HG03439 (cell line): ENCODE data around the gene BAIAP2.

ENCODE experiments used
- ATAC-seq: cut with Tn5 transposase; IDR thresholded peaks from one replicate; pipeline ENCODE4 v1.9.1; 2021; ENCODE audit warnings: mild to moderate bottlenecking, moderate library complexity; ENCODE audit not compliant: unreplicated experiment

Gene BAIAP2, protein sequence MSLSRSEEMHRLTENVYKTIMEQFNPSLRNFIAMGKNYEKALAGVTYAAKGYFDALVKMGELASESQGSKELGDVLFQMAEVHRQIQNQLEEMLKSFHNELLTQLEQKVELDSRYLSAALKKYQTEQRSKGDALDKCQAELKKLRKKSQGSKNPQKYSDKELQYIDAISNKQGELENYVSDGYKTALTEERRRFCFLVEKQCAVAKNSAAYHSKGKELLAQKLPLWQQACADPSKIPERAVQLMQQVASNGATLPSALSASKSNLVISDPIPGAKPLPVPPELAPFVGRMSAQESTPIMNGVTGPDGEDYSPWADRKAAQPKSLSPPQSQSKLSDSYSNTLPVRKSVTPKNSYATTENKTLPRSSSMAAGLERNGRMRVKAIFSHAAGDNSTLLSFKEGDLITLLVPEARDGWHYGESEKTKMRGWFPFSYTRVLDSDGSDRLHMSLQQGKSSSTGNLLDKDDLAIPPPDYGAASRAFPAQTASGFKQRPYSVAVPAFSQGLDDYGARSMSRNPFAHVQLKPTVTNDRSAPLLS

DNA sequence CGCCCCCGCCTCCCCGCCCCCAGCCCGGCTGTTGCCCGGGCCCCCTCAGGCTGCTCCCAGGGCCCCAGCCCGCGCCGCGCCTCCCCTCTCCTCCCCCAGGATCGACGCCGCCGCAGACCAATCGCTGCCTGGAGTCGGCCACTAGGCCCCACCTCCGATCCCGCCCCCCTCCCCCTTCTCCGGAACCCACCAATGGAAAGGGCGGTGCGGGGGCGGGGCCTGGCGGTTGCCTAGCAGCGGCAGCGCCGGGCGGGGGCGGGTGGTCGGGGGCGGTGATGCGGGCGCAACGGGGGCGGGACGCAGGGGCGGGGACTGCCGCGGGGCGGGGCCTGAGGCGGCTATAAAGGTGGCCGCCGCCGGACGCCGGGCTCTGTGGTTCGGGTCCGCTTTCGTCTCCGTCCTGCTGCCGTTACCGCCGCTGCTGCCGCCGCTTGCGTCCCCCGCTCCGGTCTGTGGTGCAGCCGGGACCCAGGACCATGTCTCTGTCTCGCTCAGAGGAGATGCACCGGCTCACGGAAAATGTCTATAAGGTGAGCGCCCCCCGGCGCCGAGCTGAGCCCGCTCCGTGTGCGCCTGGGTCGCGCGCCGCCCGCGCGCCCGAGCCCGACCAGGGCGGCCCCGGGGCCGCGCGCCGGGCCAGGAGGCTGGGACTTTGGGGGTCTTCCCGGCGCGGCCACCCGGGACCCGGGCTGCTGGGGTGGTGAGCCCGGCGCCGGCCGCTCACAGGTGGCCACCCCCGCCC lies at the start of gene BAIAP2:
Gene BAIAP2 (plus strand): TSS at position 373 of the 742 bp plus-strand sequence. CDS start 104 bp downstream, at position 477.
- ATAC-seq, result peak; percentile 55

DNA sequence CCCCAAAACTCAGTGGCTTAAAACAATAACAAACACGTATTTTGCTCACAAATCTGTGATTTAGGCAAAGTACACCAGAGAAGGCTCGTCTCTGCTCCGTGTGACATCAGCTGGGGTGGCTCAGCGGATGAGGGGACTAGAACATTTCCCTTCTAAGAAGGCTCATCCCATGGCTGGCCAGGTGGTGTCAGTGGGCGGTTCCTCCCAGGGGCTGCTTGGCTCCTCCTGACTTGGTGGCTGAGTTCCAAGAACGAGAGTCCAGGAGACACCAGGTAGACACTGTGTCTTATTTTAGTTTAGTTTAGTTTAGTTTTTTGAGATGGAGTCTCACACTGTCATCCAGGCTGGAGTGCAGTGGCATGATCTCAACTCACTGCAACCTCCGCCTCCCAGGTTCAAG lies 48.9 kb upstream of the BAIAP2 start:
- ATAC-seq, result no peak

DNA sequence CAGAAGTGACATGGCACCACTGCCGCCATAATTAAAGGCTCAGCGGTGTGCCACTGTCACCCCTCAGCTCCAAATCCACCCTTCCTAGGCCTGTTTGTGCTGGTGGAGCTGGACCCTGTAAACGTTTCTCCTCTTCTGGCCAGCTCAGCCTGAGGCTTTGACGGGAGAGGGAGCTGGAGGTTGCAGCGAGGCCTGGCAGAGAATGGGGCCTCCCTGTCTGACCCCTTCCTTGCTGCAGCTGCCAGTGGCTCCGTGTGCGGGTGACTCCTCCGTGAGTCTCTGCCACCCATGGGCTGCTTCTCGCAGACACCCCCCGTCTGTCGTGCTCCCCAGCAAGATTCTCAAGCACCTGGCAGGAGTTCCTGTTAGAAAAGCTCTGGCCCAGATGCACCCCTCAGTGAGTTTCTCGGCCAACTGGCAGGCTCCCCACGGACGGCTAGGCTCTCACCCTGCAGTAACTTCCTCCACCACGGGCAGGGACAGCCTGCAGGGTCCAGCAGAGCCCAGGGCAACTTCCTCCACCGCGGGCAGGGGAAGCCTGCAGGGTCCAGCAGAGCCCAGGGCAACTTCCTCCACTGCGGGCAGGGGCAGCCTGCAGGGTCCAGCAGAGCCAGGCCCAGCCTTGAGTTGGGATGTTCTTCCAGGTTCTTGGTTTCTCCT lies 48.0 kb upstream of the BAIAP2 start:
- no peak for ATAC-seq

DNA sequence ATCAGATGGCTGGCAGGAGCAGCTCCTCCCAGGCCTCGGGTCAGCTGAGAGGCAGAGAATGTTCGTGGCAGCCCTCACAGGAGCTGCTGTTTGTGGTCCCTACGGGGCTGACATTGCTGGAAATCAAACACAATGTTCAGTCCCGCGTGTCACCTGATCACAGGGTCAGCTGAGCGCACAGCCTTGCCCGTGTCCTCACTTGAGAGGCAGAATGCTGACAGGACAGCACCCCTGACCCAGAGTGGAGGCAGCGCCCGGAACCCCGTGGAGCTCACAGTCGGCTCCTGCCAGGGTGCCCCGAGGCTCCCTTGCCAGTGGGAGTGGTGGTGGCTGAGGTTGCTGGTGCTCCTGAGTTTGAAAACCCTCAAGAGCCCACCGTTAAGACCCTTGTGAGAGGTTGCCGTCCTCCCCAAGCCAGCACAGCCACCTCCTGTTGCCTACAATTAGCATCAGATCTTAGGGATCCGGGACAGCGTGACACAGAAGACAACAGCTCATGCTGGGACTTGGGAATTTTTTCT lies 47.0 kb upstream of the BAIAP2 start:
- no peak for ATAC-seq

DNA sequence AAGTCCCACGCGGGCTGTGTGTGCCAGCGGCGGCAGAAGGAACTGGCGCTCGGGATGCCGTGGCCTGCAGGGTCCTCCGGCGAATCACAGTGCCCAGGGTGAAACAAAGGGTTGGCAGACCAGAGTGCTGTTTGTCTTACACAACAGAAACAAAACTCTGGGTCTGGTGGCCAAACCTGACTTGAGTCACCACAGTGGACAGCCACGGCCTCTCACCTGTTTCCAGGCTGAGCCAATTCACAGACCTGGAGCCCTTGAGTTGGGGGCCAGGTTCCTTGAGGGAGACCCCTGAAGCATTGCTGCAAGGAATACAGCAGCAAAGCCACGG lies 45.4 kb upstream of the BAIAP2 start:
- no peak for ATAC-seq

DNA sequence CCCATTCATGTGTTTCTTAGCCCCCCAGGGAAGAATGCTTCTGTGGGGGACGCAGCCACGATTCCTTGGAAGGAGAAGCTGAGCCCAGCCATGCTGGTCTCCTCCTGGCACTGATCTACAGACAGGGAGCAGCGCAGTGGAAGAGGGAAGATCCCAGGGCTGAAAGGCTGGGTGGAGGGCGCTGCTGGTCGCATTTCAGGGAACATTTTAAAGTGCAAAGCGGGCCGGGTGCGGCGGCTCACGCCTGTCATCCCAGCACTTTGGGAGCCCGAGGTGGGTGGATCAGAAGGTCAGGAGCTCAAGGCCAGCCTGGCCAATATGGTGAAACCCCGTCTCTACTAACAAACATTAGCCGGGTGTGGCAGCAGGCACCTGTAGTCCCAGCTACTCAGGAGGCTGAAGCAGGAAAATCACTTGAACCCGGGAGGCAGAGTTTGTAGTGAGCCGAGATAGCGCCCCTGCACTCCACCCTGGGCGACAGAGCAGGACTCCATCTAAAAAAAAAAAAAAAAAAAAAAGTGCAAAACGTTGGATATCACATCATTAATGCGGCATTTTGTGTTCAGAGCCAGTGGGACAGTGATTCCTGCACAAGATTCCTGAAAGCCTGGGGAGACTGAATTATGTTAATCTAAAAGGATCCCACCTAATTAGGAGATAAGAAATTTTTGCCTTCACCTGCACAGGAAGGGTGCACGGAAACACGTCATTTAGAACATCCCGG lies 43.9 kb upstream of the BAIAP2 start:
- no peak for ATAC-seq

DNA sequence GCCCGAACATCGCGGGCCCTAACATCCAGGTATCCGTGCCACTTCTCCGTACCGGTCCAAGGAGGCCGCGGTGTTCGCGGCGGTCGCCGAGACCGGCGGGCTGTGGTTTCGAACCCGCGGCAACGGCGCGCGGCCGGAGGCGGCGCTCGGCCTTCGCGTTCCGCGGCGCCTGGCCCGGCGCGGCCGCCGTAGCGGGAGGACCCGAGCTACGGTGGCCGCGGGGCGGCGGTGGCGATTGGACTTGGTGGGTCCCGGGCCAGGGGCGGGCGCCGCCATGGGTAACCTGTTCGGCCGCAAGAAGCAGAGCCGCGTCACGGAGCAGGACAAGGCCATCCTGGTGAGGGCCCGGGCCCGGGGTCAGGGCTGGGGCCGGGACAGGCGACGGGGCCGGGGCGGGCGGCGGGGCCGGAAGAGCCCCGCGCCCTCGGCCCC lies 43.3 kb upstream of the BAIAP2 start, which contains the start of gene CHMP6:
Gene CHMP6 (plus strand): TSS at position 197 of the 432 bp plus-strand sequence. CDS start 78 bp downstream, at position 275.
- ATAC-seq, result no peak

DNA sequence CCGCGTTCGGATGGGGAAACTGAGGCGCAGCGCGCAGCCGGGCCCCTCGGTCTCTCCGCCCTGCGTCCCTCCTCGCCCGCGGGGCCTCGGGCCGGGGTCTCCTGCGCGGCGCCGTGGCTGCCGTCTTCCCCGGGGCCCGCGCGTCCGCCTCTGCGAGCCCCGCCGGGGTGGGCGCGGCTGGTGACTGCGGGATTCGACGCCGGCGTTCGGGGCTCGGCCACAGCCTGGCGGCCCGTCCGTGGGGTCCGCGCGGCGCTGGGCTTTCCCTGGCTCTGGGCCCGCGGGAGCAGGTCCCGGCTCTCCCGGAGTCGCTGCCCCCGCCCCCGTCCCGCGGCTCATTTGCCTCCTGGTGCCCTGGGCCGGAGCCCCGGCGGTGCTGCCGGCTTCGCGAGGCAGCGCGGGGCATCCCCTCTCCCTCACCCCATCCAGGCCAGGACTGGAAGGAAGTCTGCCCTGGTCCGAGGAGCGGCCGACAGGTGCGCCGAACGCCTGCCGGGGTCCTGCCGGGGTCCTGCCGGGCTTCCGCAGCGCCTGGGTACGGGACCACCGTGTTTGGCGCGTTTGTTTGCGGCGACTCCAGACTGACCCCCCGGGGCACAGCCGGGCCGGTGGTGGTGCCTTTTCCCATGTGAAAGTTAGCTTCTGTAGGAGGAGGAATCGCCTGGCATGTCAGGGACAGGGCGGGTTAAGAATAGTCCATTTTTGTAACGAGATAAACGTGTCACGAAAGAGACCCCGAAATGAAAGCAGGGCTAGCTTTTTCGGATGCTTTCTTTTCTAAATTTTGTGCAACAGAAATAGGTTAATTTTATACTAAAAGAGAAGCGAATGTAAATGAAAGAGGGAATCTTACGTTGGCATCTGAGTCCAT lies 42.6 kb upstream of the BAIAP2 start:
- ATAC-seq, result no peak

DNA sequence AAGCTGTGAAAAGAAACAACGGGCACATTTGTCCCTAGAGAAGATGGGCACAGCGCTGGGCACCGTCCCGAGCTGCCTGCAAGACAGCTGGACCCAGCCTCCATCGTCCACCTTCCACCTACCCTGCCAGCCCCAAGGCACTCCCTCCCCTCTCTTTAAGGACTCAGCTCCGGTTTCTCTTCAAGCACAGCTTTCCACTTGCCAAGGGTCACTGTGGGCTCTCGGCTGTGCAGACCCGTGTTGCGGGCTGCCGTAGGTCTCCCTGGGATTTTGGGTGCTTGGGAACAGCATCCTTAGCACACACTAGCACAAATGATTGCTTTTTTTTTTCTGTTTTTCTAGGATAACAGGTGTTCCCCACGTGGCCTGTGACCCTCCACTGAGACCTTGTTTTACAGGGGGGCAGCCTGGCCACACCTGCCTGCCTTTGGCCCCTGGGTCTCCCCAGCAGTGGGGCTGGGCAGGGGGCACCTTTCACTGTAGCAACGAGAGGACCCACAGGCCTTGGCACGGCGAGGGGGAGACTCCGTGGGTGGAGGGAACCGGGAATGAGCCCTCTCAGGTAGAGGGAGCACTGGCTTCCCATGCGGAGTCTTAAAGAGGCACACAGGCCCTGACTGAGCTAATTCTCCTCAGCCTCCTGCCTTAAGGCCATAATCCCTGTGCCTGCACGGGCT lies 41.9 kb upstream of the BAIAP2 start:
- no peak for ATAC-seq

DNA sequence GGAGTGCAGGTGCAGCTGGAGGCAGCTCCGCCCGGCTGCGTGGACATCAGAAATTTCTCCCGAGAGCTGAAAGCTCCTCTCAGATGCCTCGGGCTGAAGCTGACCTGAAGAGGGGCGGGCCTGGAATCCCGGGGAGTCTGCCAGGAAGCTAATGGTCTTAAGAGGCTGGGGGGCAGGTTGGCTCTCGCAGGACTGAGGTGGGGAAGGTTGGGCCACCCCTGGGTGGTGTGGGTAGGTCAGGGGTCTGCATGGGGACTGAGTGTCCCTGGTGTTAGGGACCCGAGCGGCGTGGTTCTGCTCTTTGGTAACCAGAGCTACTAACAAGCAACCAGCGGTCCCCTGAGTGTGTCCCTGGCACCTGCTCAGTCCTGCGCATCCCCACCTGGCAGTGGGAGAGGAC lies 39.8 kb upstream of the BAIAP2 start:
- ATAC-seq, result no peak

DNA sequence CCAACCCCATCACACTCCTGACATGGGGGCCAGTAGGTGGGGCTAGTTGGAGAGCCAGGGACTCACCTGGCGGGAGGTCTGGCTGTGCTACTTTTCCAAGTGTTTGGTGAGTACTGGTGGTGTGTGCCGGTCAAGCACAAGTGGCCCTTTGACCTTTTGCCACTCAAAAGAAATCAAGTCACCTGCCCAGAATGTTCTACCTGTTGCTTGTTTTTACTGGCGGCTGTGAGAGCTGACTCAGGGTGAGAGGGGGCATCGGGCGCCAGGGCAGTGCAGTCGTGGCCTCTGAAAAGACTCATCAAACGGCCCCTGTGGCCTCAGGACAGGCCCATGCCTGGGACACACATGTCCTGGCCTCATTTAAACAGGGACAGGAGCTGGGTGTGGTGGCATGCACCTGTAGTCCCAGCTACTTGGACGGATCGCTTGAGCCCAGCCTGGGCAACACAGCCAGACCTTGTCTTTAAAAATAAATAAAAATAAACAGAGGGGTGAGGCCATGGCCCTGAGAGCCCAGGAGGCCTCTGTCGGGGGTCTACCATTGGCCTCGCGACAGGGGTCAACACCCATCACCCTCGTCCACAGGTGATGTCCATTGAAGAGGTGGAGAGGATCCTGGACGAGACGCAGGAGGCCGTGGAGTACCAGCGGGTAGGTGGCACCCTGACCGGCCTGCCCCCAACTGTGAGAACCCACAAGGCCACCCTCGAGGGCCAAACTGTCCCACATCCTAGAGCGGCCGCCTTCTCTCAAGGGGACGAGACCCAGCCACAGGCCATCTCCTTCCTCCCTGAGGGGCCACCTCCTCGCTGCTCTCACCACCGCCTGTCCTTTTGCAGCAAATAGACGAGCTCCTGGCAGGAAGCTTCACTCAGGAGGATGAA lies 38.3 kb upstream of the BAIAP2 start:
- no peak for ATAC-seq

DNA sequence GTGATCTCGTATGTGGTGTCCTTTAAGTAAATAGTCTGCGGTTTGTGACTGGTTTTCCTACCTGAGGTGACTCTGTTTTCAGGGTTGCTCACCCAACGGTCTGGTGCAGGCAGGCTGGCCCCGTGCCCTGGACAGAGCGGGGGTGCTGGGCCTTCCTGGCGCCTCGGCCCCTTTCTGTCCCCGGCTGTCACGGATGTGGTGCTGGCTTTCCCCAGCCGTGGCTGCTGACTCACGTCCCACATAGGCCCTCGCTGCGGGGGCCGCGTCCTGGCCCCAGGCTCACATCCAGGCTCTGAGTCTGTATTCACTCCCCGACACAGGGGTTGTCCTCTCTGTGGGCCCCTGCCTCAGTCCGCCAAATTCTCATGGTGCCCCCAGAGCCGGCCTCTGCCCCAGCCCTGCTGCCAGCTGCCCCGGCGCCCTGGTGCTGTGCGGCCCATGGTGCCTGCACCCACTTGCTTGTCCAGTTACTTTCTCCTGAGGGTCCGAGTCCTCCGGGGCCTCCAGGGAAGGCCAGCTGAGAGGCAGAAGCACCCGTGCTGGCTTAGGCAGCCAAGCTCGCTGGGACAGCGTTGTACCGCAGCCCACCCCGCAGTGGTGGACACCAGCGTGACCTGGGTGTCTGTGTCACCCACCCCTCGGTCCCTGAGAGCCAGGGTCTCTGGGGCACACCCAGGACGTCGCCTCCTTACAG lies 37.4 kb upstream of the BAIAP2 start:
- ATAC-seq, result no peak

DNA sequence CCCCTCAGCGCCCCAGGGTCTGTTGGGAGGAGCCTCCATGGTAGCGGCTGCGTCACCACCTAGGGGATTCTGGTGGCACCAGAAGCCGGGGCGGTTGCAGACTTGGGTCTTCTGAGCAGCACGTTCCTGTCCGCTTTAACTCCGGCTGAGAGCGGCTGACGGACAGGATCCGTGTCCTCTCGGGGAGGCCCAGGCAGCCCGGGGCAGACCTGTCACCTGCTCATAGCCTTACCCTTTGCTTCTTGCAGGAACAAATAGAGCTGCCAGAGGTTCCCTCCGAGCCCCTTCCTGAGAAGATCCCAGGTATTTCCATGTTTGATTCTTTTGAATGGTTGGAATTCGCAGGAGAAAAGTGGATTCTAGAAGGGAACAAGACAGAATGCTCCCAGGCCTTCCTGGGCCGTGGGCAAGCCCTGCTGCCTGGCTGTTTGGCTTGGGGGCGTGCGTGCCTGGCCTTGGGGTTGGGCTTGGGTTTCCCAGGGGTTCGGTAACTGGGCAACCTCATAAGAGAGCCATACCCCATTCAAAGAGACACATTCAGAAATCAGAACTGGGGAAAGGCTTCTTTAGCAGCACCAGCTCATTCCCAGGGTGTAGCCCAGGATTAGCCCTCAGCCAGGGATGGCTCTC lies 36.7 kb upstream of the BAIAP2 start:
- ATAC-seq, result no peak

DNA sequence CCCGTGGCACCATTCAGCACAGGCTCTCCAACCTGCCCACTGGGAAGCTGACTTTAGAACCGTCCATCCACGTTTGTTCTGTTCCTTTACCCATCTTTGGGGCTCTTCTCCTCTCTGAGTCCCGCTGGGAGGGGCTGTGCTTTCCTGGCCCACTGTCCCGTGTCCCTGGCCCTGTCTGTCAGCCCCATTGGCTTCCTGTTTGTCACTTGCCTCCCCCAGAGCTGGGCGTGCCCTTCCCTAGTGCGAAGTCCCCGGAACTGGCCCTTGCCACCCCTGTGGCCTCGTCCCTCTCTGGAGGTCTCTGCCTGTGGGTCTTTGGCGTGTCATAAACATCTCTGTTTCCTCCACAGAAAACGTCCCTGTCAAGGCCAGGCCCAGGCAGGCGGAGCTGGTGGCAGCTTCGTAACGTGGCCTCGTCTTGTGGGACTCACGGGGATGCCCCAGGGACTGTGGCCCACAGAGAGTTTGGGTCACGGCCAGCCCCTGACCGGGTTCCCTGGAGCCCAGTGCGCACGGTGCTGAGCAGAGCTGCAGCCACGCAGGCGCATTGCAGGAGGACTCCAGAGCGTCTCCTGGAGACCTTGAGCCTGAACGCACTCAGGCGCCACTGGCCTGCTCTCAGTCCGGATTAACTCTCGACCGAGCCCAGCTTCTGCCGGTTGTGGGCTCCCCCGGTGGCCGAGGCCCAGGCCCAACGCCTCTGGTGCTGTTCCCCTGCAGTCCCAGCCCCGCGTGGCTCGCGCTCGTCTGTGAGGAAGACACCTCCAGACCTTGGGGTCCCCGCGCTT lies 36.0 kb upstream of the BAIAP2 start:
- ATAC-seq, result no peak

DNA sequence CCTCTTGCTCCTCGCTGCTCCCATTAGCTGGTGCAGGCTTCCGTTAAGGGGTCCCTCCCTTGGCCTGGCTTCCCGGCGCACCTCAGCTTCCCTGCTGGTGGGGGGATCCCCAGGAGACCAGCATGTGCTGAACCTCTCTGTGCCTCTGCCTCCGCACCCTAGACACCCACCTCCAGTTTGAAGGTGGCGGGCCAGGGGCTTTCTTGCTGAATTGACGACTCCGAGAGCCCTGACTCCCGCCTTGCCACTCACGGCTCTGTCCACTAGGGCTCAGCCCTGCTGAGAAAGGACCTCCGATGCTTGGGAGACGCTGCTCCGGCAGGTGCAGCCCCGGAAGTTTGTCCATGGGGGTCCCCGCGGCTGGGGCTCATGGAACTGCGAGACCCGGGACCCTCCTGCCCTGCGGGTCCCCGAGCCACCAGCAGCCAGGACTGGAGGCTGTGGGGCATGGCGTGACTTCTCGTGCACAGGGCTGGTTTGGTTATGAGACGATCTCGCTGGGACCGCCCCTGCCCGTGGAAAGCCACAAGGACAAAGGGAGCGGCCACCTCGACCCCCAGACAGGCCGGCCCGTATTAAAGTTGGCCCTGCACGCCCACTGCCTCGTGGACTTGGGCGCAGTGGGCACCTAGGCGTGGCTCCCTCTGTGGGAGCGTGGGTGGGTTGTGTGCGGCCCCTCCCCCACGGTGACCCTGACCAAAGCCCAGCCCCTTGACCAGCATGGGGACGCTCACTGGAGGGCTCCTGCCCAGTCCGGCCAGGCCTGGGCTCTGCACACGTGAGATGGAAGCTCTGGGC lies 35.2 kb upstream of the BAIAP2 start:
- ATAC-seq, result no peak

DNA sequence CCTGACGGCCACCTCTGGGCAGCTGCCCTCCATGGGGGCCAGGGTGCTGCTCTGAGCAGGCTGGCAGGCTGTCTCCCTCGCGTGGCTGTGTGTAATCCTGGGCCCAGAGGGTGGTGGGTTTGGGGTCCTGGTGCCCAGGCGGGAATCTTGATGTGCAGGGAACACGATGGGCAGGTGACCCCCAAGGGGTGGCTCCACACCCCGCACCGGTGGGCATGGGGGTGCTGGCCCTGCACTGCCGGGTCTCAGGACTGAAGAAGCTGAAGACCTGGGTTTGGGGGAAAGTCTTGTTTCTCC lies 34.7 kb upstream of the BAIAP2 start:
- no peak for ATAC-seq
